AG09309 (cell line): ENCODE data around the gene GIGYF2.

Experiments
- DNase-seq: peaks from one replicate; pipeline ENCODE4 v3.0.0-alpha.2; 2010; ENCODE audit warnings: low read depth
- H3K4me3 ChIP-seq: 2 replicates; pipeline ENCODE4 v1.5.1; 2011; ENCODE audit warnings: mild to moderate bottlenecking, low read depth, low read length, moderate library complexity; ENCODE audit not compliant: control insufficient read depth
- TF ChIP-seq, protein P1 (sequence below): IDR thresholded peaks from 2 replicates; pipeline ENCODE4 v1.5.1; 2011; ENCODE audit warnings: mild to moderate bottlenecking, low read depth, low read length, inconsistent platforms; ENCODE audit not compliant: insufficient read depth, control insufficient read depth; ENCODE audit errors: missing control alignments

GIGYF2 gene

DNA sequence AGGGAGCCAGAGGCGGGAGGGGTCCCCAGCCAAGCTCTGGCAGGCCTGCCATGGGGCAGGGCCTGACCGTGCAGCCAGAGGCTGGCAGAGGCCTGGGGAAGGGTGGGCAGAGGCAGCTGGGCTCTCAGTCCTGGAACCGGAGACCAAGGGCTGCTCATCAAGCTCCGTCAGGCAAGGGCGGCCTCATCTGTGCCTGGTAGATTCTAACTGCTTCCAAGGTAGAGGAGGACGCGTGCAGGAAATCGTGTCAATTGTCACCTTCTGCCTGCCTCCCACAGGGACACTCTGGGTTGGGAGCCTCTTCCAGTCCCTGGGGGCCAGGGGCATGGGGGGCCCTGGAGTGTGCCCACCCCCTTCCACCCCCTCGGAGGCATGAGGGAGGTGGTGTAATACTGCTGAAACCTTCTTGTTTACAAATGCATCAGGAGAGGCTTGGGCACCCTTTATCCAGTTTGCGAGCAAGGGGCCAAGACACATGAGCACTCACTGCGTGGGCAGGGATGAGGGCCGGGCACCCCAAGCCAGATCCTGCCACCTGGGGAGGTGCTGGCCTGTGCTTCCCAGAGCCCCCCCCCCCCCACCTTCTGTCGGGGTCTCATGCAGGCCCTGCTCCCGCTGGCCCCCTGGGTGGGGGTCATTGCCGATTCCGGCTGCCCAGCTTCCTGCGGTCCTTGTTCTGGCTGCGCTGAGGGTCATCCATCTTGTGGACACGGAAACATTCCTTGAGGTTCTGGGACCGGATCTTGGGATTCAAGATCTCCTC, 181.9 kb downstream of the GIGYF2 start:
- TF ChIP-seq, protein P1, sequence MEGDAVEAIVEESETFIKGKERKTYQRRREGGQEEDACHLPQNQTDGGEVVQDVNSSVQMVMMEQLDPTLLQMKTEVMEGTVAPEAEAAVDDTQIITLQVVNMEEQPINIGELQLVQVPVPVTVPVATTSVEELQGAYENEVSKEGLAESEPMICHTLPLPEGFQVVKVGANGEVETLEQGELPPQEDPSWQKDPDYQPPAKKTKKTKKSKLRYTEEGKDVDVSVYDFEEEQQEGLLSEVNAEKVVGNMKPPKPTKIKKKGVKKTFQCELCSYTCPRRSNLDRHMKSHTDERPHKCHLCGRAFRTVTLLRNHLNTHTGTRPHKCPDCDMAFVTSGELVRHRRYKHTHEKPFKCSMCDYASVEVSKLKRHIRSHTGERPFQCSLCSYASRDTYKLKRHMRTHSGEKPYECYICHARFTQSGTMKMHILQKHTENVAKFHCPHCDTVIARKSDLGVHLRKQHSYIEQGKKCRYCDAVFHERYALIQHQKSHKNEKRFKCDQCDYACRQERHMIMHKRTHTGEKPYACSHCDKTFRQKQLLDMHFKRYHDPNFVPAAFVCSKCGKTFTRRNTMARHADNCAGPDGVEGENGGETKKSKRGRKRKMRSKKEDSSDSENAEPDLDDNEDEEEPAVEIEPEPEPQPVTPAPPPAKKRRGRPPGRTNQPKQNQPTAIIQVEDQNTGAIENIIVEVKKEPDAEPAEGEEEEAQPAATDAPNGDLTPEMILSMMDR: no peak
- H3K4me3 ChIP-seq: no peak overlapping the region
- no peak for DNase-seq

GRCh38 chr2:232879618-232880494, 182.7 kb downstream of the GIGYF2 start:
- DNase-seq: no peak
- no peak overlapping the region for H3K4me3 ChIP-seq
- TF ChIP-seq, protein P1: no peak

GRCh38 chr2:232880764-232881351, 183.7 kb downstream of the GIGYF2 start:
- no peak for DNase-seq
- TF ChIP-seq, protein P1: no peak
- no peak overlapping the region for H3K4me3 ChIP-seq

GRCh38 chr2:232882085-232882484, 185.0 kb downstream of the GIGYF2 start:
- TF ChIP-seq, protein P1: no peak
- H3K4me3 ChIP-seq: no peak overlapping the region
- no peak for DNase-seq

DNA sequence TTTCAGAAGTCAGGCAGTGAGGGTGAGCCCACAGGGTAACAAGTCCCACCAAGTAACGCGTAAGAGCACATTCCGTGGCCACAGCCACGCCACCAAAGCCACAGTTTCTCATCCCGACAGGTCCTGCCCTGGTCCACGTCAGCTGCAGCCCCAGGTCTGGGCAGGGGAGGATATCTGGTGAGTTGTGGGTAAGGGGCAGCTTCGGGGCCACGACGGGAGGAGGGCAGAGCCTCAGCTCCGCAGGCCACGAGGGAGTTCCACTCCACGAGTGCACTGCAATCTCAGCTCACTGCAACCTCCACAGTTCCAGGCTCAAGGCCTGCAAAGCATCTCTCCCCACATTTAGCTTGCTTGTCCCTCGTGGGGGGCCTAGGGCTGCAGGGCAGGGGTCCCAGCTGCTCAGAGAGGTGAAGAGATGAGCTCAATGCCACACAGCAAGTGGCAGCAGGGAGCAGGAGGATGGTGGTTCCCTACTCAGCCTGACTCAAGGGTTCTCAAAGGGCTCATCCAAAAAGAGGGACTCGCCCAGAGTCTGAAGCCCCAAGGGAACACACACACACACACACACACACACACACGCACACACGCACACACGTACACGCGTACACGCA, 185.5 kb downstream of the GIGYF2 start:
- H3K4me3 ChIP-seq: no peak overlapping the region
- TF ChIP-seq, protein P1: no peak
- no peak for DNase-seq

- no peak for DNase-seq
- TF ChIP-seq, protein P1: no peak
- H3K4me3 ChIP-seq: no peak overlapping the region
Measured at GRCh38 chr2:232883116-232883721, 186.1 kb downstream of the GIGYF2 start.
